SK-N-SH treated with all-trans-retinoic acid at 6 μM for 48 hours (cell line): Measurements from ENCODE around the gene PGBD2.
"Not testable (repeated sequence)": the region's sequence is repeated elsewhere in the genome, so short reads cannot be mapped to it uniquely, and the experiment has no call there.

Experiments
- ARNTL ChIP-seq: fragments of 450-650 bp; formaldehyde crosslinking; IDR thresholded peaks from 2 replicates; pipeline ENCODE4 v1.5.0; 2020; ENCODE audit warnings: low read depth, mild to moderate bottlenecking, moderate library complexity, borderline replicate concordance
- PATZ1 ChIP-seq: fragments of 250-450 bp; sonication (Bioruptor Pico); IDR thresholded peaks from 2 replicates; pipeline ENCODE4 v1.8.0; 2020; ENCODE audit warnings: mild to moderate bottlenecking, moderate library complexity, borderline replicate concordance
- PPARA ChIP-seq: fragments of 250-450 bp; sonication (Bioruptor Pico); IDR thresholded peaks from 2 replicates; pipeline ENCODE4 v1.5.0; 2020; ENCODE audit warnings: mild to moderate bottlenecking, borderline replicate concordance
- RARB ChIP-seq: fragments of 250-450 bp; sonication (Bioruptor Pico); IDR thresholded peaks from 2 replicates; pipeline ENCODE4 v1.8.0; 2021; ENCODE audit warnings: mild to moderate bottlenecking, moderate library complexity
- TCF4 ChIP-seq: fragments of 250-450 bp; sonication (Bioruptor Pico); IDR thresholded peaks from 2 replicates; pipeline ENCODE4 v1.8.0; 2021; ENCODE audit warnings: mild to moderate bottlenecking, moderate library complexity, borderline replicate concordance
- ZFP3 ChIP-seq: fragments of 250-450 bp; sonication (Bioruptor Pico); IDR thresholded peaks from 2 replicates; pipeline ENCODE4 v1.5.0; 2020; ENCODE audit warnings: mild to moderate bottlenecking, moderate library complexity
- ZNF565 ChIP-seq: fragments of 450-650 bp; formaldehyde crosslinking; conservative IDR thresholded peaks from 2 replicates; pipeline ENCODE4 v1.5.0; 2020; ENCODE audit warnings: low read depth, mild to moderate bottlenecking, moderate library complexity
- ZNF70 ChIP-seq: fragments of 450-650 bp; formaldehyde crosslinking; IDR thresholded peaks from 2 replicates; pipeline ENCODE4 v1.5.0; 2020; ENCODE audit warnings: mild to moderate bottlenecking, moderate library complexity

DNA sequence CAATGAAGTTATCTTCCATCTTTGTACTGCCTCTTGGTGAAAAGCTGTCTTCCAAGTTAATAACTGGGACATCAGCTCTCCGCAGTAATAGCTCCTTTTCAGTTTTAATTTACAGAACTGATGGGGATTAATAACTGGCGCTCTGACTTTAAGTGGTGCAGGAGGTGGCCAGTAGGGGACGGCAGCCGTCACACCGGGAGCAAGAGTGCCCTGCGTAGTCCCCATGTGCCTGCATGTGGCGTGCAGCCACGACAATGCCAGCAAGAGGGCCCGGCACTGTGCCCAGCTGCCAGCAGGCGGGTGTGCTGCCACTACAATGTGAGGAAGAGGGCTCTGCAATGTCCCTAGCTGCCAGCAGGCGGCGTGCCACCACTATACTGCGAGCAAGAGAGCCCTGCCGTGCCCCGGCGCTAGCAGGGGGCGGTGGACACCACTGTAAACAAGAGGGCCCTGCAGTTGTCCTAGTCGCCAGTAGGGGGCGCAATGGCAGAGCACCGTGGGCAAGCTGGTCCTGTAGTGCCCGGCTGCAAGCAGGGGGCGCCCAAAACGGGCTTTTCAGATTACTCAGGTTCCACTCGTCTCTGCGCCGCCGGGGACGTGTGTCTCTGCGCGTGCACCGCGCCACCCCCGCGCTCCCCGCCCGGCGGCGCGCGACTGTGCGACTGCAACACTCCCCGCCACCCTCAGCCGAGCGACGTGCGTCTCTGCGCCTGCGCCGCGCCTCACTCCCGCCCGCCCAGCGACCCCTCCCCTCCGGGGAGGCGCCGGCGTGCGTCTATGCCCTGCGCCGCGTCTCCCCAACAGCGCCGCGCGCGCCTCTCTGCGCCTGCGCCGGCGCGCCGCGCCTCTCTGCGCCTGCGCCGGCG lies 38.3 kb downstream of the PGBD2 start:
- TF ChIP-seq TCF4; ZNF70 (CRISPR knock-in tag); RARB; PPARA (CRISPR knock-in tag); ARNTL (CRISPR knock-in tag); PATZ1 (CRISPR knock-in tag); ZNF565 (CRISPR knock-in tag); ZFP3 (CRISPR knock-in tag): not testable (repeated sequence)
